ENCODE measurements around the gene YPEL5. TPM values are rescaled to one million over a fixed set of nuclear protein-coding genes. Genes with fewer than 3 reads are reported as not detected.

Gene YPEL5
- polyA plus RNA-seq, 1 donor (not counting 4 experiments of a cell fraction or from before 2014, with no cell fraction given) = 126 TPM

DNA sequence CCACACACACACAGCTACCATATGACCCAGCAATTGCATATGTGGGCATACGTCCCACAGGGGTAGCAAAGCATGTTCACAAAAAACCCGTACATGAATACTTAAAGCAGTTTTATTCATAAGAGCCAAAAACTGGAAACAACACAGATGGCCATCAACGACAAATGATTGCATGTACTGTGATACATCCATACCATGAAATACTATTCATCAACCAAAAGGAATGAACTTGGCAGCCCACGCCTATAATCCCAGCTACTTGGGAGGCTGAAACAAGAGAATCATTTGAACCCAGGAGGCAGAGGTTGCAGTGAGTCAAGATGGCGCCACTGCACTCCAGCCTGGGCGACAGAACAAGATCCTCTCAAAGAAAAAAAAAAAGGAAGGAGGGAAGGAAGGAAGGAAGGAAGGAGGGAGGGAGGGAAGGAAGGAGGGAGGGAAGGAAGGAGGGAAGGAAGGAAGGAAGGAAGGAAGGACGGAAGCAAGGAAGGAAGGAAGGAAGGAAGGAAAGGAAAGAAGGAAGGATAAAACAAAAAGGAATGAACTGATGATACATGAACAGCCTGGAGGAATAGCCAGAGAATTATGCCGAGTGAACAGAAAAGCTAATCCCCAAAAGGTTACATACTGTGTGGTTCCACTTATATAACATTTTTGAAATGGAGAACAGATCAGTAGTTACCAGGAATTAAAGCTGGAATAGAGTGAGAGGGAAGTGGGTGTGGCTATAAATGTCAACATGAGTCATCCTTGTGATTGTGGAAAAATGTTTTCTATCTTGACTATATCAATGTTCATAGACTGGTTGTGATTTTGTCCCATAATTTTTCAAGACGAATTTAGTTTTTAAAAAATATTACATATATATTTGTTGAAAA is 19.6 kb upstream of the YPEL5 start:
- Histone ChIP-seq H3K9ac (ENCODE audit: control insufficient read depth, extremely low read depth, insufficient read depth, low read length) (no peak overlapping the region), H3K9me1 (ENCODE audit: control insufficient read depth, extremely low read depth, insufficient read depth, low read length) (no peaks in the 10 kb centered on the region), H3K27ac (ENCODE audit: control insufficient read depth, insufficient read depth, low read length) (no peak overlapping the region), H3K36me3 (ENCODE audit: control insufficient read depth in 2 of 2, extremely low read depth in 1 of 2, insufficient read depth in 2 of 2, low read length in 2 of 2) (no peaks in the 10 kb centered on the region), H3K4me2 (ENCODE audit: control insufficient read depth, extremely low read depth, insufficient read depth, low read depth, low read length) (no peak overlapping the region), H3K4me3 (ENCODE audit: control insufficient read depth in 2 of 3, extremely low read depth in 1 of 3, insufficient read depth in 2 of 3, low read depth in 1 of 3, low read length in 3 of 3) (no peak overlapping the region), H2AFZ (ENCODE audit: control insufficient read depth, low read length) (no peak overlapping the region), H3K27me3 (ENCODE audit: control insufficient read depth, extremely low read depth, insufficient read depth, low read length) (peaks cover 3% of the 10 kb centered on the region), H3K79me2 (ENCODE audit: control insufficient read depth, insufficient read depth, low read length) (no peaks in the 10 kb centered on the region), H3K9me3 (ENCODE audit: control insufficient read depth, low read depth, low read length) (no peaks in the 10 kb centered on the region), H4K20me1 (ENCODE audit: control insufficient read depth, extremely low read depth, insufficient read depth, low read length) (no peaks in the 10 kb centered on the region), H3K4me1 (ENCODE audit: control insufficient read depth, extremely low read depth, insufficient read depth, low read length) (peaks cover 4% of the 10 kb centered on the region)
- DNase-seq (ENCODE audit: low read depth, low spot score) (no peak), FAIRE-seq (peak; percentile 36)
- dilution Hi-C loops (cut with MboI; ENCODE audit: extremely low pct_ligation_motif_present, low sequenced_read_pairs) = no loop called here
- TF ChIP-seq, protein P1, sequence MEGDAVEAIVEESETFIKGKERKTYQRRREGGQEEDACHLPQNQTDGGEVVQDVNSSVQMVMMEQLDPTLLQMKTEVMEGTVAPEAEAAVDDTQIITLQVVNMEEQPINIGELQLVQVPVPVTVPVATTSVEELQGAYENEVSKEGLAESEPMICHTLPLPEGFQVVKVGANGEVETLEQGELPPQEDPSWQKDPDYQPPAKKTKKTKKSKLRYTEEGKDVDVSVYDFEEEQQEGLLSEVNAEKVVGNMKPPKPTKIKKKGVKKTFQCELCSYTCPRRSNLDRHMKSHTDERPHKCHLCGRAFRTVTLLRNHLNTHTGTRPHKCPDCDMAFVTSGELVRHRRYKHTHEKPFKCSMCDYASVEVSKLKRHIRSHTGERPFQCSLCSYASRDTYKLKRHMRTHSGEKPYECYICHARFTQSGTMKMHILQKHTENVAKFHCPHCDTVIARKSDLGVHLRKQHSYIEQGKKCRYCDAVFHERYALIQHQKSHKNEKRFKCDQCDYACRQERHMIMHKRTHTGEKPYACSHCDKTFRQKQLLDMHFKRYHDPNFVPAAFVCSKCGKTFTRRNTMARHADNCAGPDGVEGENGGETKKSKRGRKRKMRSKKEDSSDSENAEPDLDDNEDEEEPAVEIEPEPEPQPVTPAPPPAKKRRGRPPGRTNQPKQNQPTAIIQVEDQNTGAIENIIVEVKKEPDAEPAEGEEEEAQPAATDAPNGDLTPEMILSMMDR (optimal IDR thresholded peaks at IDR 0.05 in 1 of 3, IDR thresholded peaks at IDR 0.05 in 1 of 3, conservative IDR thresholded peaks at IDR 0.05 in 1 of 3; ENCODE audit: extremely low read depth in 1 of 3, insufficient read depth in 2 of 3, low read length in 3 of 3) = no peak
- no peak for TF ChIP-seq EZH2 (IDR thresholded peaks at IDR 0.05; ENCODE audit: low read length)

DNA sequence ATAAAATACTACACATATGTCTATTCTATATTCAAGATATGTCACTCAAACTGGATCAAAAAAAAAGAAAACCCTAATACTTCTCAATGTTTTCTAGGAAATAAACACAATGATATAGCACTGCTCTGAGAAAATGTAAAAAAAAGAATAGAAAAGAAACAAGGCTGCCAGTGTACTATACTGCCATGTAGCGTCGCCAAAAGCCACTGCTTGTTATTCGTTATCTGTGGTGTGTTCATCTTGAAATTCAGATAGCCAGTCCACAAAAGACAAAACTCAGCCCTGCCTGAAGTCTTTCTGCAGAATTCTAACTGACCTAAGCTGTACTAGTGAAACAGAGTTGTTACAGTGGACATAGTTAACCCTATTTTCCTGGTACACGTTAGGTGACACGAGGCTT is 12.2 kb upstream of the YPEL5 start:
- no peaks in the 10 kb centered on the region for H3K79me2 ChIP-seq (ENCODE audit: control insufficient read depth, insufficient read depth, low read length)
- dilution Hi-C loops (cut with MboI; ENCODE audit: extremely low pct_ligation_motif_present, low sequenced_read_pairs) = no loop called here
- no peaks in the 10 kb centered on the region for H3K9me1 ChIP-seq (ENCODE audit: control insufficient read depth, extremely low read depth, insufficient read depth, low read length)
- H3K27me3 ChIP-seq (ENCODE audit: control insufficient read depth, extremely low read depth, insufficient read depth, low read length) = no peaks in the 10 kb centered on the region
- H3K9ac ChIP-seq (ENCODE audit: control insufficient read depth, extremely low read depth, insufficient read depth, low read length) = no peak overlapping the region
- no peak overlapping the region for H2AFZ ChIP-seq (ENCODE audit: control insufficient read depth, low read length)
- TF ChIP-seq EZH2 (IDR thresholded peaks at IDR 0.05; ENCODE audit: low read length) = no peak
- TF ChIP-seq, protein P1 (optimal IDR thresholded peaks at IDR 0.05 in 1 of 3, IDR thresholded peaks at IDR 0.05 in 1 of 3, conservative IDR thresholded peaks at IDR 0.05 in 1 of 3; ENCODE audit: extremely low read depth in 1 of 3, insufficient read depth in 2 of 3, low read length in 3 of 3) = no peak
- H3K4me1 ChIP-seq (ENCODE audit: control insufficient read depth, extremely low read depth, insufficient read depth, low read length) = peaks cover 28% of the 10 kb centered on the region
- H3K4me2 ChIP-seq (ENCODE audit: control insufficient read depth, extremely low read depth, insufficient read depth, low read depth, low read length) = no peak overlapping the region
- no peaks in the 10 kb centered on the region for H3K36me3 ChIP-seq (ENCODE audit: control insufficient read depth in 2 of 2, extremely low read depth in 1 of 2, insufficient read depth in 2 of 2, low read length in 2 of 2)
- H3K4me3 ChIP-seq (ENCODE audit: control insufficient read depth in 2 of 3, extremely low read depth in 1 of 3, insufficient read depth in 2 of 3, low read depth in 1 of 3, low read length in 3 of 3) = no peak overlapping the region
- H4K20me1 ChIP-seq (ENCODE audit: control insufficient read depth, extremely low read depth, insufficient read depth, low read length) = no peaks in the 10 kb centered on the region
- FAIRE-seq (no peak), DNase-seq (ENCODE audit: low read depth, low spot score) (no peak)
- no peak overlapping the region for H3K27ac ChIP-seq (ENCODE audit: control insufficient read depth, insufficient read depth, low read length)
- no peaks in the 10 kb centered on the region for H3K9me3 ChIP-seq (ENCODE audit: control insufficient read depth, low read depth, low read length)

Data from keratinocyte (primary cell).